VCaP (cell line): Measurements from ENCODE around the gene MORC2.

Experiments
- H3K27ac ChIP-seq: fragments of 450-650 bp; 2 replicates; pipeline ENCODE4 v1.5.1; 2017
- CTCF ChIP-seq: fragments of 450-650 bp; conservative IDR thresholded peaks from 2 replicates; pipeline ENCODE4 v1.5.1; 2017; ENCODE audit warnings: mild to moderate bottlenecking, moderate library complexity

Gene MORC2

DNA sequence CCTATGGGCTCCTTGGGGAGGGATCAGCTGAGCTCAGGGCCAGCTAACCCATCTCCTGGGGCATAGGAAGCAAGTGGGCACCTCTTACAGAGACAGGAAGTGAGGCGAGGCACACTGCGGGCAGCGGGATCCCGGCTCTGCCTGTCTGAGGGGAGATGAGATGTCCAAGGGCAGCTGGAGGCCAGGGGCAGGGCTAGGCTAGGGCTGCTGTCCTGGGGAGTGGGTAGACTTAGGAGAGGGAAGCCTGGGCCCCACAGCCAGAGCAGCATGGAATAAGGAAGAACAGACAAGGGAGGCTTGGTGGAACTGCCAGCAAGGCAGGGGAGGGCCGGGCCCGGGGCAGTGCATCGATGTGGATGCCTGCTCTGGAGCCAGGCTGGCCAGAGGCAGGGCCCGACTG, 76.3 kb downstream of the MORC2 start:
- no peak overlapping the region for H3K27ac ChIP-seq
- TF ChIP-seq CTCF = no peak

- TF ChIP-seq CTCF = no peak
- no peak overlapping the region for H3K27ac ChIP-seq
These were observed 76.8 kb downstream of the MORC2 start for GRCh38 chr22:30891781-30892180.

DNA sequence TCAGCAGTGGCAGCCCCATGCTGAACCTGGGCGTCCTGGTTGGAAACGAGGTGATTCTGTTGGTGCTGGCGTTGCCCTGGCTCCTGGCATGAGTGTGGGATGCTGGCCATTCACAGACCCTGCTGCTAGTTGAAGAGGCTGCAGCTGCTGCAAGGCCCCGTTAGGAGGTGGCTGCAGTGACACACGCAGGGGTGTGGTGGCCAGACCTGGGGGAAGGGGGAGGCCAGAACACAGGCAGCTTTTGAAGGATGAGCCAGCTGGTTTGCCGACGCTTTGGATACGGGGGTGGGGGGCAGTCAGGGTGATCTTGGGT, 77.2 kb downstream of the MORC2 start:
- TF ChIP-seq CTCF = no peak
- H3K27ac ChIP-seq = no peak overlapping the region

GRCh38 chr22:30890686-30891442, 77.7 kb downstream of the MORC2 start:
- peak; percentile 89 for TF ChIP-seq CTCF
- no peak overlapping the region for H3K27ac ChIP-seq

GRCh38 chr22:30889996-30890480, 78.5 kb downstream of the MORC2 start:
- H3K27ac ChIP-seq = no peak overlapping the region
- no peak for TF ChIP-seq CTCF

DNA sequence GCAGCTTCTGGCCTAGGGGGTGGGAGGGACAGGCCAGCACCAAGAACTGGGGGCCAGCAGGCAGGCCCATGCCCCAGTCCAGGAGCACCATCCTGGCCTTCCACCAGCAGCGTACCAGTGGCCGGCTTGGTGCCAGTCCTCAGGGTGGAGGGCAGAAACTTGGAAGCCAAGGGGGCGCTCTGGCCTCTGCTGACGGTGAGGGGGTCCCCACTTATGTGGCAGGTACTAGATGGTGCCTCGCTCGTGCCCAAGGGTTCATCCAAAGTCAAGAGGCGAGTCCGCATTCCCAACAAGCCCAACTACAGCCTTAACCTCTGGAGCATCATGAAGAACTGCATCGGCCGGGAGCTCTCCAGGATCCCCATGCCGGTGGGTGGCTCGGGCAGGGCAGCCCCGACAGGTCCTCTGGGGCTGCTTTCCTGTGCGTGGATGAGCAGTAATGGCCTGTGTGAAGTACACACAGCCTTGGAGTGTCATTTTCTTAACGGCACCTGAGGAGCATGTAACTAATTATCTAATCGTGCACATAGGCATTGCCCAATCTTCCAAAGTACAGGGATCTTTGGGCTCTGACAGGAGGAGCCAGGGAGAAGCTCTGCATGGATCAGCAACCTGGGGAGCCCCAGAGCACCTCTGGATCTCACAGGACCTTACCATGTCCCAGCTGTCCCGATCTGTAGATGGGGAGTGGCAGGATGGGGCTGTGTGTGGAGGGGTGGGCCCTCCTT, 79.1 kb downstream of the MORC2 start:
- H3K27ac ChIP-seq = no peak overlapping the region
- TF ChIP-seq CTCF = no peak

GRCh38 chr22:30887861-30888260, 80.7 kb downstream of the MORC2 start:
- TF ChIP-seq CTCF = no peak

More at GRCh38 chr22:30887861-30888260, 80.7 kb downstream of the MORC2 start:
- no peak overlapping the region for H3K27ac ChIP-seq
